Thymus (tissue), 11 donors: ENCODE measurements around the gene NOLC1. TPM values are rescaled to one million over a fixed set of nuclear protein-coding genes. Genes with fewer than 3 reads are reported as not detected.
A peak's percentile ranks its signal among the peaks of the same experiment; 100 is the strongest.

Experiments
- DNase-seq, 9 donors: peaks; one replicate each; pipeline ENCODE4 v3.0.0-alpha.2; 2013; ENCODE audit warnings: low spot score in 9 of 9, low read depth in 6 of 9, missing footprints in 1 of 9
- H3K27ac ChIP-seq, 2 donors: one replicate each; pipeline ENCODE4 v1.5.1; 2013; ENCODE audit warnings: control low read depth in 1 of 2, low read depth in 1 of 2, low read length in 1 of 2, mild to moderate bottlenecking in 1 of 2, moderate library complexity in 1 of 2
- H3K27me3 ChIP-seq, 2 donors: one replicate each; pipeline ENCODE4 v1.5.1; 2013; ENCODE audit warnings: low read length in 1 of 2; ENCODE audit not compliant: control insufficient read depth in 2 of 2, insufficient read depth in 1 of 2
- H3K36me3 ChIP-seq, 2 donors: one replicate each; pipeline ENCODE4 v1.5.1; 2013; ENCODE audit warnings: low read length in 1 of 2, mild to moderate bottlenecking in 1 of 2, moderate library complexity in 1 of 2; ENCODE audit not compliant: control insufficient read depth in 2 of 2, insufficient read depth in 2 of 2
- H3K4me1 ChIP-seq, 2 donors: one replicate each; pipeline ENCODE4 v1.5.1; 2013; ENCODE audit warnings: low read length in 2 of 2; ENCODE audit not compliant: control insufficient read depth in 2 of 2, insufficient read depth in 2 of 2
- H3K4me3 ChIP-seq, 2 donors: one replicate each; pipeline ENCODE4 v1.5.1; 2013; ENCODE audit warnings: low read length in 2 of 2, control low read depth in 1 of 2, mild to moderate bottlenecking in 1 of 2
- H3K9me3 ChIP-seq, 2 donors: one replicate each; pipeline ENCODE4 v1.5.1; 2013; ENCODE audit warnings: low read length in 1 of 2, mild to moderate bottlenecking in 1 of 2; ENCODE audit not compliant: control insufficient read depth in 2 of 2, insufficient read depth in 1 of 2
- WGBS: extraction: QIAGEN DNeasy Blood & Tissue Kit; methylation state at CpG from one replicate; pipeline ENCODE4 v1.1.7; 2013; 5-methylcytosine and 5-hydroxymethylcytosine counted together
- polyA plus RNA-seq: library from polyadenylated mRNA; stranded (reverse); fragments of 200-250 nt; gene quantifications from one replicate; pipeline ENCODE4 v1.2.3, GENCODE V29; 2013
- total RNA-seq: library from RNA; stranded (reverse); fragments of 120-200 nt; gene quantifications from one replicate; pipeline ENCODE4 v1.2.4, GENCODE V29; 2013
- donor health status: healthy.

The NOLC1 gene
- total and polyA plus RNA-seq, 2 donors: 42.5 to 64.9 TPM

- peak within 1 kb of the TSS; percentile 86 to 90 for H3K4me3 ChIP-seq
- H3K9me3 ChIP-seq: peaks cover 0 to 2% of the 10 kb centered on the region in 2 donors
- peaks cover 45 to 65% of the 10 kb centered on the region in 2 donors for H3K4me1 ChIP-seq
- DNase-seq: peak in 3 of 9 donors; percentile 62 to 79 (median 64)
- H3K27me3 ChIP-seq: no peaks in the 10 kb centered on the region
- WGBS: under 1% methylated on average over 104 of the region's 104 CpGs
- peak within 1 kb of the TSS; percentile 96 to 99 for H3K27ac ChIP-seq
- no peaks in the 10 kb centered on the region for H3K36me3 ChIP-seq
These were observed 31.8 kb upstream of the NOLC1 start, which contains the start of gene LDB1 for GRCh38 chr10:102120142-102120990. Gene LDB1, minus strand, starts transcription at chr10:102120368. Its CDS starts 258 bp downstream, at chr10:102120110.

GRCh38 chr10:102120991-102121738, 31.0 kb upstream of the NOLC1 start:
- no peaks in the 10 kb centered on the region for H3K36me3 ChIP-seq
- H3K4me1 ChIP-seq: peaks cover 38 to 57% of the 10 kb centered on the region in 2 donors
- peak overlapping the region; percentile 96 to 99 for H3K27ac ChIP-seq
- DNase-seq: peak in 3 of 9 donors; percentile 29 to 68 (median 42)
- 4% methylated on average over 15 of the region's 15 CpGs for WGBS
- no peaks in the 10 kb centered on the region for H3K27me3 ChIP-seq
- peak overlapping the region; percentile 86 to 90 for H3K4me3 ChIP-seq
- H3K9me3 ChIP-seq: peaks cover 0 to 2% of the 10 kb centered on the region in 2 donors

GRCh38 chr10:102121739-102122372, 30.3 kb upstream of the NOLC1 start:
- DNase-seq: no peak
- H3K4me3 ChIP-seq: peak overlapping the region in 1 of 2 donors; percentile 86
- H3K4me1 ChIP-seq: peaks cover 32 to 50% of the 10 kb centered on the region in 2 donors

GRCh38 chr10:102122450-102122849, 29.7 kb upstream of the NOLC1 start:
- Histone ChIP-seq H3K9me3 (peaks cover 0 to 2% of the 10 kb centered on the region in 2 donors), H3K4me1 (peaks cover 26 to 44% of the 10 kb centered on the region in 2 donors), H3K36me3 (no peaks in the 10 kb centered on the region), H3K27ac (no peak overlapping the region), H3K27me3 (no peaks in the 10 kb centered on the region), H3K4me3 (no peak overlapping the region)
- DNase-seq: no peak
- 100% methylated on average over 1 of the region's 1 CpG for WGBS

More at GRCh38 chr10:102121739-102122372, 30.3 kb upstream of the NOLC1 start:
- peaks cover 0 to 2% of the 10 kb centered on the region in 2 donors for H3K9me3 ChIP-seq
- H3K36me3 ChIP-seq: no peaks in the 10 kb centered on the region
- WGBS: 70% methylated on average over 6 of the region's 6 CpGs
- peak overlapping the region; percentile 75 to 96 for H3K27ac ChIP-seq
- H3K27me3 ChIP-seq: no peaks in the 10 kb centered on the region

GRCh38 chr10:102123223-102123622, 29.0 kb upstream of the NOLC1 start:
- Histone ChIP-seq H3K4me1 (peaks cover 19 to 37% of the 10 kb centered on the region in 2 donors), H3K27ac (no peak overlapping the region), H3K4me3 (no peak overlapping the region), H3K36me3 (no peaks in the 10 kb centered on the region), H3K27me3 (no peaks in the 10 kb centered on the region), H3K9me3 (peaks cover 0 to 2% of the 10 kb centered on the region in 2 donors)
- no peak for DNase-seq
- over 99% methylated on average over 3 of the region's 3 CpGs for WGBS

- H3K27me3 ChIP-seq: no peaks in the 10 kb centered on the region
- 97% methylated on average over 8 of the region's 8 CpGs for WGBS
- peaks cover 10 to 21% of the 10 kb centered on the region in 2 donors for H3K4me1 ChIP-seq
- H3K9me3 ChIP-seq: no peaks in the 10 kb centered on the region
- no peak overlapping the region for H3K4me3 ChIP-seq
- no peaks in the 10 kb centered on the region for H3K36me3 ChIP-seq
- no peak overlapping the region for H3K27ac ChIP-seq
- no peak for DNase-seq
These were observed 20.7 kb upstream of the NOLC1 start for GRCh38 chr10:102131286-102132170.

- WGBS: 39% methylated on average over 8 of the region's 8 CpGs
- H3K27ac ChIP-seq: peak overlapping the region; percentile 50 to 64
- H3K4me1 ChIP-seq: peaks cover 10 to 21% of the 10 kb centered on the region in 2 donors
- DNase-seq: no peak
- no peaks in the 10 kb centered on the region for H3K27me3 ChIP-seq
- peak overlapping the region; percentile 81 to 94 for H3K4me3 ChIP-seq
- no peaks in the 10 kb centered on the region for H3K36me3 ChIP-seq
- H3K9me3 ChIP-seq: no peaks in the 10 kb centered on the region
These were observed 20.0 kb upstream of the NOLC1 start for GRCh38 chr10:102132193-102132562.
